Measurements from ENCODE around the gene KLK2. TPM values are rescaled to one million over a fixed set of nuclear protein-coding genes. Genes with fewer than 3 reads are reported as not detected.

Gene KLK2
- polyA plus RNA-seq, 1 donor (not counting 4 experiments of a cell fraction or from before 2014, with no cell fraction given): 0.07 TPM

GRCh38 chr19:50859849-50860248, 13.4 kb upstream of the KLK2 start:
- peaks cover 15% of the 10 kb centered on the region for H3K27me3 ChIP-seq (ENCODE audit: control insufficient read depth, extremely low read depth, insufficient read depth, low read length)
- dilution Hi-C loops (cut with MboI; ENCODE audit: extremely low pct_ligation_motif_present, low sequenced_read_pairs): no loop called here

GRCh38 chr19:50861010-50861409, 12.2 kb upstream of the KLK2 start:
- Histone ChIP-seq H3K79me2 (ENCODE audit: control insufficient read depth, insufficient read depth, low read length) (no peaks in the 10 kb centered on the region), H3K9me1 (ENCODE audit: control insufficient read depth, extremely low read depth, insufficient read depth, low read length) (no peaks in the 10 kb centered on the region), H3K27ac (ENCODE audit: control insufficient read depth, insufficient read depth, low read length) (no peak overlapping the region), H3K36me3 (ENCODE audit: control insufficient read depth in 2 of 2, extremely low read depth in 1 of 2, insufficient read depth in 2 of 2, low read length in 2 of 2) (no peaks in the 10 kb centered on the region), H3K4me2 (ENCODE audit: control insufficient read depth, extremely low read depth, insufficient read depth, low read depth, low read length) (no peak overlapping the region), H3K4me3 (ENCODE audit: control insufficient read depth in 2 of 3, extremely low read depth in 1 of 3, insufficient read depth in 2 of 3, low read depth in 1 of 3, low read length in 3 of 3) (no peak overlapping the region), H3K9me3 (ENCODE audit: control insufficient read depth, low read depth, low read length) (peaks cover 2% of the 10 kb centered on the region), H3K9ac (ENCODE audit: control insufficient read depth, extremely low read depth, insufficient read depth, low read length) (no peak overlapping the region), H3K4me1 (ENCODE audit: control insufficient read depth, extremely low read depth, insufficient read depth, low read length) (no peaks in the 10 kb centered on the region), H2AFZ (ENCODE audit: control insufficient read depth, low read length) (no peak overlapping the region), H3K27me3 (ENCODE audit: control insufficient read depth, extremely low read depth, insufficient read depth, low read length) (peaks cover 15% of the 10 kb centered on the region), H4K20me1 (ENCODE audit: control insufficient read depth, extremely low read depth, insufficient read depth, low read length) (no peaks in the 10 kb centered on the region)
- no peak for TF ChIP-seq CTCF (optimal IDR thresholded peaks at IDR 0.05 in 1 of 3, IDR thresholded peaks at IDR 0.05 in 1 of 3, conservative IDR thresholded peaks at IDR 0.05 in 1 of 3; ENCODE audit: extremely low read depth in 1 of 3, insufficient read depth in 2 of 3, low read length in 3 of 3)
- TF ChIP-seq EZH2 (IDR thresholded peaks at IDR 0.05; ENCODE audit: low read length): no peak
- FAIRE-seq: no peak
- no peak for DNase-seq (ENCODE audit: low read depth, low spot score)
- dilution Hi-C loops (cut with MboI; ENCODE audit: extremely low pct_ligation_motif_present, low sequenced_read_pairs): no loop called here

More at GRCh38 chr19:50859849-50860248, 13.4 kb upstream of the KLK2 start:
- no peak for FAIRE-seq
- Histone ChIP-seq H2AFZ (ENCODE audit: control insufficient read depth, low read length) (no peak overlapping the region), H3K4me3 (ENCODE audit: control insufficient read depth in 2 of 3, extremely low read depth in 1 of 3, insufficient read depth in 2 of 3, low read depth in 1 of 3, low read length in 3 of 3) (no peak overlapping the region), H3K79me2 (ENCODE audit: control insufficient read depth, insufficient read depth, low read length) (no peaks in the 10 kb centered on the region), H3K4me2 (ENCODE audit: control insufficient read depth, extremely low read depth, insufficient read depth, low read depth, low read length) (no peak overlapping the region), H3K4me1 (ENCODE audit: control insufficient read depth, extremely low read depth, insufficient read depth, low read length) (no peaks in the 10 kb centered on the region), H3K36me3 (ENCODE audit: control insufficient read depth in 2 of 2, extremely low read depth in 1 of 2, insufficient read depth in 2 of 2, low read length in 2 of 2) (no peaks in the 10 kb centered on the region), H3K9me1 (ENCODE audit: control insufficient read depth, extremely low read depth, insufficient read depth, low read length) (no peaks in the 10 kb centered on the region), H4K20me1 (ENCODE audit: control insufficient read depth, extremely low read depth, insufficient read depth, low read length) (no peaks in the 10 kb centered on the region), H3K9me3 (ENCODE audit: control insufficient read depth, low read depth, low read length) (peaks cover 2% of the 10 kb centered on the region), H3K9ac (ENCODE audit: control insufficient read depth, extremely low read depth, insufficient read depth, low read length) (no peak overlapping the region), H3K27ac (ENCODE audit: control insufficient read depth, insufficient read depth, low read length) (no peak overlapping the region)
- TF ChIP-seq CTCF (optimal IDR thresholded peaks at IDR 0.05 in 1 of 3, IDR thresholded peaks at IDR 0.05 in 1 of 3, conservative IDR thresholded peaks at IDR 0.05 in 1 of 3; ENCODE audit: extremely low read depth in 1 of 3, insufficient read depth in 2 of 3, low read length in 3 of 3) (no peak), EZH2 (IDR thresholded peaks at IDR 0.05; ENCODE audit: low read length) (no peak)
- DNase-seq (ENCODE audit: low read depth, low spot score): no peak

Measured in keratinocyte (primary cell).